GM21423 (cell line): ENCODE results near the gene PCLO.
"Not testable (repeated sequence)": the region's sequence is repeated elsewhere in the genome, so short reads cannot be mapped to it uniquely, and the experiment has no call there.

Experiments
- ATAC-seq: cut with Tn5 transposase; IDR thresholded peaks from one replicate; pipeline ENCODE4 v1.9.1; 2021; ENCODE audit warnings: mild to moderate bottlenecking, moderate library complexity; ENCODE audit not compliant: unreplicated experiment

The PCLO gene

DNA sequence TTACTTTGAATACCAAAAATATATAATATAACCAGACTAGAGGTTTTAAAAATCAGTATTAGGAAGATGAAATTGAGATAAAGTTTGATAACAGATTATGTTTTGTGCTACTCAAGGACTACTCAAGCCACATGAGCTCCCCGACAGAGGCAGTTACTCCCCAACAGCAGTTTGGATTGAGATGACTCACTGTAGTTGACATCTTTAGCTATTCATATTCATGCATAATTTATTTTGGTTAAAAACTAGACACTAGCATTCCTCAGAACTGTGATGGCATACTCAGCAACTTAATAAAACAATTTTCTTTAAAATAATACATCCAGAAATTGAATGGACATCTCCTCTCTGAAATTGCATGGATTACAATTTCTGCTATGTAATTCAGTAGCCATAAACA lies 19.6 kb downstream of the PCLO start:
- ATAC-seq, result no peak

DNA sequence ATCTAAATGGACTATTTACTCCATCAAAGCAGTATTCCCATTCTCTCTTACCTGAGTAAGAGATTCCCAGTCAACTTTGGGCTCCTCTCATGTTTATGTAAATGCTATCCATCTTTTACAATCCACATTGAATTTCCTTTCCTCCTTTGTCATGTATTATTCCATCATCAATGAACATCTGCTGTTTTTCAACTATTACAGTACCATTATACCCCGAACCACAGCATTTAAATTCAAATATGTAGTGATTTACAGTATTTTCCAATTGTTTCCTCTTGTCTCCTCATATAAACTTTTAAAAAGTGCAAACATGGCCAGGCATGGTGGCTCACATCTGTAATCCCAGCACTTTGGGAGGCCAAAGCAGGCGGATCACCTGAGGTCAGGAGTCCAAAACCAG lies 20.3 kb downstream of the PCLO start:
- ATAC-seq, result no peak

DNA sequence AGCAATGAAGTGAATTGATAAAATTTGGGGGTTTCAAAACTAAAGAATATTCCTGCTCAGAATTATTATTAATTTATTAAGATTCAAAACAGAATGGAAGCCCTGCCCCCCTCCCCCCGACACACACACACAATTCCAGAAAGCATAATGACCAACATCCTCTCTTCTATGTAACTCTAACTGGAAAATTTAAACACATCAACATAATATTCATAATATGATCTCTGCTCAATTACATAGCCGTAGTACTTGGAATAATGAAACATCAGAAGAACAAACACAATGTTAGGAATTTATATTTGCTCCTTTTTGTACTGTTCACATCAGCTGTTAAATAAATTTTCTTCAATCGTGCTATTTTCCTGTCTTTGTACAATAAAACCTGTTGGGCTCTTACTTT lies 20.8 kb downstream of the PCLO start:
- no peak for ATAC-seq

DNA sequence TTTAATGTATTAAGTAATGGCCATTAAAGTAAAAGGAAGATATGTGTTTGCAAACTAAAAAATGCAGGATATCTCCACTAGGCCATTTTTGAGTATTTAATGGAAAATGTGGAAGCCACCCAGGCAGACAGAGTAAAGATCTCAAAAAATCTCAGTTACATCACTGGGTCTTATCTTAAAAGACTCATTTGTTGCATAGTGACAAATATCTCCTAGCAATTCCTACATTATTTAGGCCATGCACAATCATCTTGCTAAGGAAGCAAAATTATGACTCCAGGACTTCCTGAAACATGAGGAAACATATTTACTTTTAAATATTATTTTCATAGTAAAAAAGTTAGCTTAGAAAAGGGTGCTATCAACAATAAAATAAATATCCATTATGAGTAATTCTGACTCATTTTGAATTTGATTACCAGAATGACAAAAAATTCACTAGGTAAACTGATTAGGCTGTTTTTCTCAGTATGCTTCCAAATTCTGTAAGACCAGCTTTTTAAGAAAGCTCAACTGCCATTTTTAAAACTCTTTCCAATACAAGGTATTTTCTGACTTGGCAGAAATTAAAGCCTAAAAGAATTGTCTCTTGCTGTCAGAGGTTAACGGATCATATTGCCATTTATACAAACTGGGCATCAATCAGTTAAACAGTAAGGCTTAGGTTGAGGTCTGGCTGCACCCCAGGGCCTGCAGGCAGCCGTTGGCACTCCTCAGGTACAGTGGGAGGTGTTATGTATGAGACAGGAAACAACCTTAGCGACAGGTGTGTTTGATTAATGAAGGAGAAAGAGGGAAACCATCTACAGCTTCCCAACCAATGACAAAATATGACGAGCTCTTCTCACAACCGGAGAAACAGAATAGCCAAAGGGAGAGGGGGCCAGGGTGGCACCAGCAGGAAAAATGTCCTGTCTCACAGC lies 31.8 kb downstream of the PCLO start:
- ATAC-seq, result no peak

DNA sequence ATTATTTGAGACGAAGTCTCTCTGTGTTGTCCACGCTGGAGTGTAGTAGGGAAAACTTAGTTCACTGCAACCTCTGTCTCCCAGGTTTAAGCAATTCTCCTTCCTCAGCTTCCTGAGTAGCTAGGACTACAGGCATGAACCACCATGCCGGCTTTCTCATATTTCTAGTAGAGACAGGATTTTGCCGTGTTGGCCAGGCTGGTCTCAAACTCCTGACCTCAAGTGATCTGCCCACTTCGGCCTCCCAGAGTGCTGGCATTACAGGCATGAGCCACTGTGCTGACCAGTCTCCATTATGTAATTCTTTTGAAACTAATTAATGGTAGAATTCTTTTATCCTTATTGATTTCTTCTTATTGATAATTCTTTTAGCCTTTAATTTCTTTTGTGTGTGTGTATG lies 32.5 kb downstream of the PCLO start:
- no peak for ATAC-seq

DNA sequence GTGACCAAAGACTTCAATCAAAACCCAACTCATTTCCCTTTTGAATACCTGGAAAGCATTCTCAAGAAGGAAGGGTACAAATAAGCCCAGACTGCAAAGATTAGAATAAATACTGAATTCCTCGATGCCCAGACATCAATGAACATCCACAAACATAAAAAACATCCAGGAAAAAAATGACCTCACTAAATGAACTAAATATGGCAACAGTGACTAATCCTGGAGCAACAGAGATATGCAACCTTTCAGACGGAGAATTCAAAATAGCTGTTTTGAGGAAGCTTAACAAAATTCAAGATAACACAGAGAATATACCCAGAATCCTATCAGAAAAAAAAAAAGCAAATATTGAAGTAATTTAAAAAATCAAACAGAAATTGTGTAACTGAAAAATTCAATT lies 43.2 kb downstream of the PCLO start:
- ATAC-seq, result no peak

DNA sequence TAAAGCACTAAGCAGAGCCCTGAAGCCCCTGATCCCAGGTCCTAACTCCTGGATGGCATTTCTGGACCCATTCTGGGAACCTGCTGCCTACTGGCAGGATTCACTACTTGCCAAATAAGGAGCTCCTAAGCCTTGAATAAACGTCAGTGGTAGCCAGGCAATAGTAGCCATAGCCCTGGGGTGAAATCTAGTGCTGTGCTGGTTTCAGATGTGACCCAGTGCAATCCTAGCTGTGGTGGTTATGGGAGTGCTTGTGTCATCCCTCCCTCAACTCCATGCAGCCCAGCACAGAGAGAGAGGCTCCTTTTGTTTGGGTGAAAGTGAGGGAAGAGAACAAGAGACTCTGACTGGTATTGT lies 43.7 kb downstream of the PCLO start:
- ATAC-seq, result no peak

DNA sequence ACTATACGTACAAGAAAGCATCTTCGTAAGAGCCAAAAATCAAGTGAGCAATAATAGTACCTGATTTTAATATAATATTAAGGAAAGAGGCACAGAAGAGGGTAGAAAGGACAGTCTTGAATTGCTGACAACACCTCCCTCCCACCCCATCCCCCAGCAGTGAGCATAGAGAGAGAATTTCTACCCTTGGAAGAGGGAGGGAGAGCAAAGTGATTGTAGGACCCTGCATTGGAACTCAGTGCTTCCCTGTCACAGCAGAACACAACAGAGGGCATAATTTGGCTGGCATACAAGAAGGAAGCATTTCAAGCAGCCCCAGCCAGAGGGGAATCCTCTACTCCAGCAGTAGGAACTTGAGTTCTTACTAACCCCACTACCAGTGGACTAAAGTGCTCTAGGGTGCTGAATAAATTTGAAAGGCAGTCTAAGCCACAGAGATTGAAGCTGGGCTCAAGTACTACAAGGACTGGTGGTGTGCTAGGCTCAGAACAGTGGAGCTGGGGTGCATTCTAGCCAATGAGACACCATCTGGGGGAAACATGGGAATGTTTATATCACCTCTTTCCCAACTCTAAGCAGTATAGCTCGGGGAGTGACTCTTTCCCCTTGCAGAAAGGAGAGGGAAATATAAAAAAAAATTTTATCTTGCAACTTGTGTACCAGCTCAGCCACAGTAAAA lies 44.2 kb downstream of the PCLO start:
- ATAC-seq, result no peak

DNA sequence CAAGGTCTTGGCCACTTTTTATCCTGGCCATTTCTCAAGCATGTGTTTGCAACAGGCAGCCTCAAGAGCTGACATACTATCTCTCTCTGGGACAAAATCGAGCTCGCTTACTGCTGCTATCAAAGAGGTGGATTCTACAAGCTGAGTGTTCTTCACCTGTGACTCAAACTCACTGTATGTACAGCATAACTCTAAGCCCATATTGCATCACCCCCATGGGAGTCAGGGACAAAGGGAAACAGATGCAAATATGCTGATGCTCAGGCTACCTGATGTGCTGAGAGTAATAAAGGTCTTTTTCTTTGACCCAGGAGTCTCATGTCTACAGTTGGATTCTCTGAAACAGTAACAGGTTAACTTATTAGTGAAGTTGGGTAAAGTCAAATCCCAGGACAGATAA lies 45.2 kb downstream of the PCLO start:
- no peak for ATAC-seq

DNA sequence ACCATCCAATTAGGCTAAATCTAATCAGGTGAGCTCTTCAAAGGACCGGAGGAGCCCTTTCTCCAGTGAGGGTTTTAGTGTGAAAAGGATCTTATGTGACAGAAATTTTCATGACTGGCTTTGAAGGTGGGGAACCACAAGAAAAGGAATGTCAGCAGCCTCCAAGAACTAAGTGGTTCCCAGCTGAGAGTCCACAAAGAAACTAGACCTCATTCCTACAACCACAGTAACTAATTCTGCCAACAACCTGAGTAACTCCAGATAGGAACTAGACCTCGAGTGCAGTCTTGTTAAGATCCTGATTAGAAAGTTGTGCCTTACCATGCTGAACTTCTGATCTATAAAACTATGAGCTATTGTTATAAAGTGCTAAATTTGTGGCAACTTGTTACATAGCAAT lies 51.3 kb downstream of the PCLO start:
- no peak for ATAC-seq

DNA sequence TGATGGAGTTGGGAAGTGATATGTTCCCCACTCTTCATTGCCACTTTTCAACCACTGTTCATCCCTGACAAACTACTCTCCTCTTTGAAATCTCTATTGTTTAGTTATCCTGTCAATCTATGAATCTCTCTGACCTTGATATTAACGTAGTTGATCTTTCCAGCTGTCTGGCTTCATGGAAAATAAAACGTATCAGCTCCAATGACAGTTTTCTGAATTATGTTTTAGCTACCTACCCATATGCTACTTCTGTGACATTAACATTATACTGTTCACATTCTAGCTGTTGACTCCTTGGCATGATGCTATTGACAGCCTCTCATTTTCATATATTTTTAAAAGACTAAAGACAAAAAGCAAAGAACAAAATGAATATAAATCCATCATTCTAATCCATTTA lies 53.3 kb downstream of the PCLO start:
- no peak for ATAC-seq

DNA sequence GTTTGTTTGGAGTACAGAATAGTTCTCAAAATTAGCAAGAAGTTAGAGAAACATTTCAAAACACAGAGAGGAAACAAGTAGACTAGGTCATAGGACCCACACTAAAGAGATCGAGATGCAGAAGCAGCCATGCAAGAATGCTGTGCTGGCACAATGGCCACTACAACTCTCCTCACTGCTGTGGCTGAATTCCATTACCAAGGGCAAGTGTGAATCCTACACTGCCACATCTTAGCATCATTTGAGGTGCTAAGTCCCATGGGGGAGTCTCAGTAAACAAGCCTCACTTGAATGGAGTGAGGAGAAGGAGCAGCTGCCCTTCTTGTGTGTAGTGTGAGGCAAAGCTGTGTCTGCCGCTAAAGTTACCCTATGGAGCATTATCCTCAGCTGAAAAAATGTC lies 56.7 kb downstream of the PCLO start:
- ATAC-seq, result no peak

DNA sequence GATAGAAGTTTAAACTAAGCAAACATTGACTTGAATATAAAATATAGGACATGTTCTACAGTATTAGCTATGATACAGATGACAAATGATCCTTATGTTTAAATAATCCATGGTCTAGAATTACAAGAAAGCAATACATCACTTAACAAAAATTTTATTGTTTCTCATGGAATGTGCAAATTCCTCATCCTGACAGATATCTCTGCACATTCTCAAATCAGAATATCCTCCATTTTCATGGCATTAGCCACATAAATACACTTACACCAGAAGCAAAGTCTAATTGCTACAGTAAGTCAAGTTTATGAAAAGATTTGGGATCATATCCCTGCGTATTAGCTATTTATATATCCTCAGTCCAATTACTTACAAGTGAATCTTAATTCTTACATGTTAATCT lies 57.6 kb downstream of the PCLO start:
- ATAC-seq, result no peak

DNA sequence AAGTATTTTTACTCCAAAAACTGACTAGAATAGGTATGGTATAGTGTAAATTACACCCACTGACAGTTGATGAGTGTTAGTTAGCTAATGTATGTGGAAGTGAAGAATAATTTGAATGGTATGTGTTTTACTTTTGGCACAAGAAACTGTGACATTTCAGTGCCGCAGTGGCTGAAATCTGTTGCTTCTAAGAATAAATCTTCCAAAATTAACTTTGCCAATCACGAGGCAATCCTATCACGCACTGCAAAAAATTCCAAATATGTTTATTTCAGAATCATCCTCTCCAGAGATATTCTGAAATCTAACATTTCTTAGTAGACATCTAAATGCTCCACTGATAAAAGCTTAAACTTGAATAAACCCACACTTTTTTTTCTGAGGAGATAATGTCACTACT lies 61.2 kb downstream of the PCLO start:
- no peak for ATAC-seq

DNA sequence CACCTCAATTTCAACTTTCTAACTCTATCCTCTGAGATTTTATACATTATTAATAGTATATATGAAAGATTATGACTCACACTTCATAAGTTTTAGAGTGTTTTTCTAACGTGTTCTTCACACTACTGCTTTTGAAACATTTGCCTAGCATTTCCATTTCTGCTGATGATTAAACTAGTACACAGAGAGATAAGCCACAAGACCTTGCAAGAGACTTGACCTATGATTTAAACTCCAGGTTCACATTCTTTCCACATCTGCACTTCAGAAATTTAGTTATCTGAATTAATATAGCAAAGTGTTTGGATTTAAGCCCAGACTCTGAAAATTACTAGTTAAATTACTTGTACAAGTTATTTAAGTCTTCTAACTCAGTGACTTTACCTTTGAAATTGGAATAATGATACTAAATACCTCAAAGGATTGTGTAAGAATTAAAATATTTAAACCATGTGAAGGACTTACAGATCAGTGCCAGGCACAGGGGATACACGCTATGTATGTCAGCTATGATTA lies 66.6 kb downstream of the PCLO start:
- ATAC-seq, result no peak

DNA sequence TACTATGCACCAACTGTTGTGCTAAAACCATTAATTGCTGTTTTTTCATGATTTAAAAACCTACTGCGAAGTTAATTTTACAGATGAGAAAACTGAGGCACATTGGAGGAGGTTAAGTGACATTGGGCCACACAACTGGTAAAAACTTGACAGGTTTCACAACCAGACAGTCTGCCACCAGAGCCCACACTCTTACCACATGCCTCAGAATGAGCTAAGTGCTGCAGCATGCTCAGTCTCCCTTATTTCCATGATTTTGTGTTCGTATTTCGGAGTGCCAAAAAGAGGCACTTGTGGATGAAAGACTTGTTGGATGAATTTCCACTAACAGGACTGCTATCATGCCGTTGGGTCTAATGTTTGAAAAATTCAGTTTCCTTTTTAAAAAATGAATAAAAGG lies 77.4 kb downstream of the PCLO start:
- no peak for ATAC-seq

DNA sequence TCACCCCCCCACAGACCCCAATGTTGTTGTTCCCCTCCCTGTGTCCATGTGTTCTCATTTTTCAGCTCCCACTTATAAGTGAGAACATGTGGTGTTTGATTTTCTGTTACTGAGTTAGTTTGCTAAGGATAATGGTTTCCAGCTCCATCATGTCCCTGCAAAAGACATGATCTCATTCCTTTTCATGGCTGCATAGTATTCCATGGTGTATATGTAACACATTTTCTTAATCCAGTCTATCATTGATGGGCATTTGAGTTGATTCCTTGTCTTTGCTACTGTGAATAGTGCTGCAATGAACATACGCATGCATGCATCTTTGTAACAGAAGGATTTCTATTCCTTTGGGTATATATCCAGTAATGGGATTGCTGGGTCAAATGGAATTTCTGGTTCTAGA lies 82.8 kb downstream of the PCLO start:
- ATAC-seq, result not testable (repeated sequence)

DNA sequence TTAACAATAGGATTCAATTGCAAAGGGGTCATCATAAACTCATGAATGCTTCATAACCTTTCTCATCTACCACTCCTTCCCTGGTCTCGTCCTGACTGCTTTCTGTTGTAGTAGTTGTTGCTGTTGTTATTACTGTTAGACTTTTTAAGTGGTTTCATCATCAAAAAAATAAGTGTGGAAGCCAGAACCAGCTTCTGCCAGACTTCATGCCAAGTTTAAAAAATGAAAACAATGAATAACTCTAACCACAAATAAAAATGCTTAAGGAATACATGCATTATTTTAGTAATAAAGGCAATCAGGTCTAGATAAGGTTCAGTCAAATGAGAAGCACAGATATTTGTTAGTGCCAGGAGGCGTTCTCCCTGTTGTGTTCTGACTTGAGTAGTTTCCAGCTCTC lies 85.4 kb downstream of the PCLO start:
- no peak for ATAC-seq

DNA sequence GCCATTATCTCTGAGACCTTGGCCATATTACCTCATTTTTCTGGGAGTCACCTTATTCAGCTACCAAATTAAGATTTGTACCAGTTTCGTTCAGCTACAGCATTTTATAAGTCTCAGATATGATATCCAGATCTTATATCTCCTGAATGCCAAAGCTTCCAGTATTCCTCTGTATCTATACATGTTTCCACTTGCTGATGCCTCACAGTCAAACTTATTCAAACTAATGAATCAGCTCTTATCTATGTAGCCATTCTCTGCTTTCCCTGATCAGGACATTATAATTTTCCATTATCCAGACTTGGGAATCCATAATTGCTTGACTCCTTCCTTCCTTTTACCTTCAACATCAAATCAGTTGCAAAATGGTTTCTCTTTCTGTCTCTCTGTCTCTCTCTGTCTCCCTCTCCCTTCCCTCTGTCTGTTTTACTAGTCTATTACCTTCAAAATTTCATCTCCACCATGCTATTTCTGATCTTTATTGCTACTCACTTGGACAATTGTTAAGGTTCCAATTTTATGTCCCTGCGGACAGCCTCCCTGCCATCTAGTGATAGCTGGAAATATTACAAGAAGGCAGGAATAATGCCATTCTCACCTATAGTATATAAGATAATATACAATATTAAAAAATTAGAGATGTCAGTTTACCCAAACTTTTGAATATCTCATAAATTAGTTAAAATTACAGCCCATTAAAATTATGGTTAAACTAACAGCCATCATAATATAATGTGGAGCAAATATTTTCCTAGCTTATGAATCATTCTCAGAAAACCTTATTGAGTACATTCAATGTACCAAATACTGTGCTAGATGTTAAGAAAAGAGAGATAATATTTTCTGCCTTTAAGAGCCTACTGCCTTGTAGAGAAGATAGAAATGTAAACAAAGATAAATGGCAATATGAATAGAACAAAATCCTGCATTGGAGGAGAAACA lies 89.8 kb downstream of the PCLO start:
- no peak for ATAC-seq

DNA sequence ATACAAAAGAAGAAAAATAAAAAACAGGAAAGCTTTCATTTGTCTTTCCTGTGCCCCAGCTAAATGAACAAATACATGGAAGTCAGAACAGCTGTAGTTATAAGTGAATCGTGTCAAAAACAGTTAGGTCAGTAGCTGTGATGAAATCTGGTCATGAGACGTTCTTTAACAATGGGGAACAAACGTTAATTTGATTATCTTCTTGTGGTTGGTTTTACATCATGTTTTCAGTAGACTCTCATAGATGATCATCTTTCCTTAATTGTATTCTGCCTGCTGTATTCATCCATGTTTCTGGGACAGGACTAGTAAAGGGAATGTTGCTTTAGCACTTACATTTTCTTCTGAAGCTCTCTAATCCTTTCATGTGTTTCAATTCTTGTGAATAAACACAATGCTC lies 97.0 kb downstream of the PCLO start:
- ATAC-seq, result no peak

DNA sequence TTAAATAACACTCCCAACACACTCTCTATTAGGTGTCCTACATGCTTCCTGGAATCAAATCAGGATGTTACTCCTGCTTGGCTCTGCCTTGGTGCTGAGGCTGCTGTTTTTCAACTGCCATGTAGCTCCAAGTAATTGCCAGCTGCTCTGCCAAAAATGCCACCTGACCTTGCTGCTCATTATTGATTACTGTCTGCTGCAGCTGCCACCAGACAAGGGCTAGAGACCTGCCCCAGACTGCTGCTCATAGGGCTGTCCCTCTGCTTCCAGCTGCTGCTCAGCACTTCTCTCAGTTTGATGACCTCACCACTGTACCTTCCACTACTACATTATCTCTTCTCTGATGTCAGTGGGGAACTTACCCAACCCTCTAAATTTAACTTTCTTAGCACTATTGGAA lies 102.5 kb downstream of the PCLO start:
- no peak for ATAC-seq
